KOPT-K1 (cell line): Measurements from ENCODE around the gene SLC17A2.
"Not testable (repeated sequence)": the region's sequence is repeated elsewhere in the genome, so short reads cannot be mapped to it uniquely, and the experiment has no call there.

Source experiments
- H3K27ac ChIP-seq: fragments of 200-600 bp; sonication (generic); 2 replicates; pipeline ENCODE4 v1.5.1; 2016; ENCODE audit warnings: antibody characterized with exemption, mild to moderate bottlenecking, low read depth, low read length; ENCODE audit not compliant: poor library complexity, severe bottlenecking
- H3K36me3 ChIP-seq: fragments of 200-600 bp; sonication (generic); 2 replicates; pipeline ENCODE4 v1.5.1; 2017; ENCODE audit warnings: antibody characterized with exemption, mild to moderate bottlenecking, low read length, moderate library complexity; ENCODE audit not compliant: insufficient read depth
- H3K9me3 ChIP-seq: fragments of 200-600 bp; sonication (generic); 2 replicates; pipeline ENCODE4 v1.5.1; 2017; ENCODE audit warnings: antibody characterized with exemption, low read length, mild to moderate bottlenecking; ENCODE audit not compliant: insufficient read depth, poor library complexity, severe bottlenecking

The SLC17A2 gene

GRCh38 chr6:25942561-25943147, 12.2 kb upstream of the SLC17A2 start:
- H3K27ac ChIP-seq = no peak overlapping the region
- peaks cover 11% of the 10 kb centered on the region for H3K9me3 ChIP-seq
- H3K36me3 ChIP-seq = no peaks in the 10 kb centered on the region

GRCh38 chr6:25939593-25939992, 9.1 kb upstream of the SLC17A2 start:
- Histone ChIP-seq H3K27ac (no peak overlapping the region), H3K36me3 (no peaks in the 10 kb centered on the region), H3K9me3 (no peaks in the 10 kb centered on the region)

GRCh38 chr6:25935953-25936352, 5.5 kb upstream of the SLC17A2 start:
- Histone ChIP-seq H3K36me3 (no peaks in the 10 kb centered on the region), H3K9me3 (no peaks in the 10 kb centered on the region)

GRCh38 chr6:25934735-25935313, 4.3 kb upstream of the SLC17A2 start:
- no peaks in the 10 kb centered on the region for H3K36me3 ChIP-seq

More at GRCh38 chr6:25935953-25936352, 5.5 kb upstream of the SLC17A2 start:
- H3K27ac ChIP-seq = no peak overlapping the region

DNA sequence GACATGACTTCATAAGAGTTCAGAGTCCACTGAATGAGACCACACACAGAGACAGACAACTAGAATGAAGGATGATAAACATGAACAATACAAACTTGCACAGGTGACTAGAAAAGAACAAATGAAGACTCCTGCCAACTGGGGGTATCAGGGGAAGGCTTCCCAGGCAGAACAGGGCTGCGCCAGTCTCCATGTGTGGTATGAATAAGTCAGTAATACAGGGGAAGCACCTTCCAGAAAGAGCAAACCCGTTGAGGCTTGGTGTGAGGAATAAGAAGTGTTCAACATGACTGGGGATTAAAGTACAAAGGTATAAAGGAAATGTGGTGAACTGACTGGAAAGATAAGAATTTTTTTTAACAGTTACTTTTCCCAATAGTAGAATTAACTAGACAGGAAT, 3.7 kb upstream of the SLC17A2 start:
- no peaks in the 10 kb centered on the region for H3K9me3 ChIP-seq
- no peaks in the 10 kb centered on the region for H3K36me3 ChIP-seq
- H3K27ac ChIP-seq = no peak overlapping the region

More at GRCh38 chr6:25934735-25935313, 4.3 kb upstream of the SLC17A2 start:
- Histone ChIP-seq H3K27ac (no peak overlapping the region), H3K9me3 (no peaks in the 10 kb centered on the region)

DNA sequence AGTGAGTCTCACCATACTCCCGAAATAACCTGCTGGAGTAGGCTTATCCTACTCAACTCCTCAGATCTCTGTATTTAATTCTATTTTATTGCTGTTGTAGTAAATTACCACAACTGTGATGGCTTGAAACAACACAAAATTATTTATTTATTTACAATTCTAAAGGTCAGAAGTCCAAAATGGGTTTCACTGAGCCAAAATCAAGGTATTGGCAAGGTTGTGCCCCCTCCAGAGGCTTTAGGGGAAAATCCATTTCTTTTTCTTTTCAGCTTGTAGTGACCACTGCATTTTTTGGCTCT, 869 bp upstream of the SLC17A2 start:
- no peaks in the 10 kb centered on the region for H3K9me3 ChIP-seq
- no peak overlapping the region for H3K27ac ChIP-seq
- no peaks in the 10 kb centered on the region for H3K36me3 ChIP-seq

DNA sequence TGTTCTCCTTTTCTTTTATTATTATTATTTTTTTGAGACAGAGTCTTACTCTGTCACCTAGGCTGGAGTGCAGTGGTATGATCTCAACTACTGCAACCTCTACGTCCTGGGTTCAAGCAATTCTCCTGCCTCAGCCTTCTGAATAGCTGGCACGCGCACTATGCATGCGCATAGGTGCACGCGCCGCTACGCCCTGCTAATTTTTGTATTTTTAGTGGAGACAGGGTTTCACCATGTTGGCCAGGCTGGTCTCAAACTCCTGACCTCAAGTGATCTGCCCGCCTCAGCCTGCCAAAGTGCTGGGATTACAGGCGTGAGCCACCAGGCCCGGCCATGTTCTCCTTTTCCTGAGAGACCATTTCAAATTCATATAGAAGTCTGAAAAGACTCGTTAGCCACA, 706 bp downstream of the SLC17A2 start:
- H3K36me3 ChIP-seq, H3K9me3 ChIP-seq, H3K27ac ChIP-seq: not testable (repeated sequence)

DNA sequence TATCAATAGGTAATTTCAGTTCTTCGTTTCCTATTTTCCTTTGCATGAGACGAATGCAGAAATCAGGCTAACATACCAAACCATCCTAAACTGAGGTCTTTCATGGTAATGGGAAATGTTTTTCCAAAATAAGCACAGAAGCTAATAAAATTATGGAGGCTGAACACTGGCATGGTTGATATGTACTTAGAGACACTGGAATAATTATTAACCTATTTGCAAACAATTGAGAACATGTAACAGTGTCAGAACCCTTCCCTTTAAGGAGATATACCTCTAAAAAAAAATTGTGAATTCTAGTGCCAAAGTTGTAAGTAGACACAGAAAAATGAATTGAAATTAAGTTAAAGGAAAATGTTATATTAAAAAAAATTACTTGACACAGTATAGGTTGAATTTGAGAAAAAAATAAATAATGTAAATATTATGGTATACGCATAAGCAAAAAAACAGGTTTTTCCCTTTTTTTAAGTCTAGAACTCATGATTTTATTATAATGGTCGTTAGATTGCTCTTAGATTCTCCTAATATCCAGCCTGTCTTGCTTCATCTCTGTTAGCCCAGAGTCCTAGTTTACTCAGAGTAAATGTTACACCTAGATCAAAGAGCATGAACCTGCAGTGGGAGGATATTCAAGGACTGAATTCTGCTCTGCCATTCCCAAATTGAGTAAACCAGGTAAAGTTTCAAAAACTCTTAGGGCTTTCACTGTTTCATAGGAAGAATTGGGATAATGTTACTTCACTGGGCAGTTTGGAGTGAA, 1.7 kb downstream of the SLC17A2 start:
- no peaks in the 10 kb centered on the region for H3K36me3 ChIP-seq
- H3K27ac ChIP-seq = no peak overlapping the region
- H3K9me3 ChIP-seq = no peaks in the 10 kb centered on the region

DNA sequence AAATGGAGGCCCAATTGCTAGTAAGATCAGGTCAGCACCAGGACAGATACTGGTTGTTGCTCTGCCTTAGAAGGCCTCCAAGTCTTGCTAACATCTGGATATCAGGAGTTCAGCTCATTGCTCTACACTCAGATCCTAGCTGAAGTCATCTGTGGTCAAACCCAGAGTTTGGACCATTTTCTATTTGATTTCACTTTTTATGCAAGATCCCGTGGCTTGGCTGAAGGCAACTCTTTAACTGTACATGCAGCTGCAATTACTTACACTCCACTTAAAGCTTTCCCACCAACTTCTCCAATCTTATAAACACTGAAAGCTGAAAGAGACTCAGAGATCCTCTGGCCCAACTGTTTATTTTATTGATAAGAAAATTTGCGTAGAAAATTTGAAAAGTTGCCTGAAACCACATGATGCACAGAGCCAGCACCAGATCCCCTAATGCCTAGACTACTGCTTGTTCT, 2.7 kb downstream of the SLC17A2 start:
- Histone ChIP-seq H3K9me3 (no peaks in the 10 kb centered on the region), H3K27ac (no peak overlapping the region)

GRCh38 chr6:25927178-25927577, 3.3 kb downstream of the SLC17A2 start:
- H3K27ac ChIP-seq = no peak overlapping the region
- H3K36me3 ChIP-seq = no peaks in the 10 kb centered on the region
- H3K9me3 ChIP-seq = no peaks in the 10 kb centered on the region

More for the DNA sequence above, 2.7 kb downstream of the SLC17A2 start:
- no peaks in the 10 kb centered on the region for H3K36me3 ChIP-seq

- Histone ChIP-seq H3K9me3 (no peaks in the 10 kb centered on the region), H3K27ac (no peak overlapping the region), H3K36me3 (no peaks in the 10 kb centered on the region)
Measured at GRCh38 chr6:25925876-25926275, 4.6 kb downstream of the SLC17A2 start.

DNA sequence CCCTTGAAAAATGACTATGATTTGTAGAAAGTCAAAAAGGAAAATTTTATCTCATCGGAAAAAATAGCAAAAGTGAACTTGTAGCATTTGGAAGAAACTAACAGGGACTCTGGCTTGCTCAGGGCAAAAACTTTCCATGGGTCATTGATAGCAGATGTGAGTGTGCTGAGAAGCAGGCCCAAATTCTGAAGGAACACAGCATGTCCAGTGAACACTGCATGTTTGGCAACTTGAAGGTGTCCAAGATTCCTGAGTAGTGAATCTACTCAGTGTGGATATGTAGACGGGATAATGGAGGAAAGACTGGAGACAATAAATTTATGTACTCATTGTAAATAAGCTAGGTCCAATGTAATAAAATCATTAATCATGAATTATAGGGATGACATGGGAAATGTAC, 8.2 kb downstream of the SLC17A2 start:
- no peaks in the 10 kb centered on the region for H3K9me3 ChIP-seq
- H3K27ac ChIP-seq = no peak overlapping the region
- no peaks in the 10 kb centered on the region for H3K36me3 ChIP-seq

GRCh38 chr6:25921525-25922203, 8.8 kb downstream of the SLC17A2 start:
- Histone ChIP-seq H3K9me3 (no peaks in the 10 kb centered on the region), H3K36me3 (no peaks in the 10 kb centered on the region), H3K27ac (no peak overlapping the region)

DNA sequence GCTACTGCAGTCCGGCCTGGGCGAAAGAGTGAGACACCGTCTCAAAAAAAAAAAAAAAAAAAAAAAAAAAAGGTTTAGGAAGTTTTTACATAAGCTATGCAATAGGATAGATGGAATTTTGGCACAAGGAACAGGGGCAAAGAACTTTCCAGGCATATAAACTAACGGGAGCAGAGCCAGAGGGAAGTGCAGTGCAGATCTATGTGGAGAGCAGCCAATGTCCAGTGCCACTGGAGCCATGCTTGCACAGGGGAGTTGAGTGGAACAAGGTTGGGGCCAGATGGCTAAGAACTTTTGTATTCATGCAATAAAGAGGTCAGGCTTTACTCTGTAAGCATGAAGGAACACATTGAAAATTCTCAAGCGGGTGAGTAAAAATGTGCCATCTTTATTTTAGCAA, 10.8 kb downstream of the SLC17A2 start:
- Histone ChIP-seq H3K9me3 (no peaks in the 10 kb centered on the region), H3K27ac (no peak overlapping the region), H3K36me3 (no peaks in the 10 kb centered on the region)

DNA sequence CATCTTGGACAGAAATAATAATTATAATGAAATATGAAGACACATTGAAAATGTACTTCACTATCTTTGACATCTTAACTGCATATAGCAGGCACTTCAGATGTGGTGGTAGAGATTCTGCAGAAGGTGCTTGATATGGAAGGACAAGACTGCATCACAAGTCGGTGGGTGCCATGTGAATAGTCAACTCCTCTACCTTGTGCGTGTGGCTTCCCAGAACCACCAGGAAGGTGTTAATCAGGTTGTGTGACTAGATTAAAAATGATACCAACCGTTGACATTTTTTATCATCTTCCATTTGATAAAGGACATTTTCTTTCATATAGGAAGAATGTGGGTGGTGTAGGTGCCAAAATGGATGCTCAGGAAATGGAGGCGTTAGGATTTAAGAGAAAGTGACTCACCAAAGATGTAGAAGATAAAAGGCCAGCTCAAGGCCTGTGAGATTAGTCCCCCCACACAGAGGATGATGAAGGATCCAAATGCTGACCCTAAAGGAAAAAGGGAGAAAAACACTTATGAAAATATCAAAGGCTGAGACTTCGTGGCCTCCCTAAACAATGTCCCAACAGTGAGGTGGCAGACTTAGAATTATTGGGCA, 12.3 kb downstream of the SLC17A2 start:
- Histone ChIP-seq H3K36me3 (no peaks in the 10 kb centered on the region), H3K27ac (no peak overlapping the region), H3K9me3 (no peaks in the 10 kb centered on the region)
